SK-N-MC (cell line): ENCODE results near the gene EDARADD.
"Not testable (repeated sequence)": the region's sequence is repeated elsewhere in the genome, so short reads cannot be mapped to it uniquely, and the experiment has no call there.

ENCODE experiments used
- DNase-seq: peaks from one replicate; pipeline ENCODE4 v3.0.0-alpha.2; 2011; ENCODE audit warnings: low read depth, low spot score
- H3K27ac ChIP-seq: fragments of 200-600 bp; sonication (generic); 2 replicates; pipeline ENCODE4 v1.5.1; 2016; ENCODE audit warnings: mixed run types
- H3K36me3 ChIP-seq: fragments of 200-600 bp; sonication (generic); 2 replicates; pipeline ENCODE4 v1.6.1; 2017; ENCODE audit warnings: antibody characterized with exemption, low read length, mixed read lengths; ENCODE audit not compliant: insufficient read depth
- H3K4me3 ChIP-seq: fragments of 200-600 bp; sonication (generic); 2 replicates; pipeline ENCODE4 v1.5.1; 2016
- H3K9ac ChIP-seq: fragments of 200-600 bp; sonication (generic); 2 replicates; pipeline ENCODE4 v1.8.0; 2017; ENCODE audit warnings: mixed run types, mixed read lengths; ENCODE audit not compliant: insufficient read length
- H3K9me3 ChIP-seq: fragments of 200-600 bp; sonication (generic); 2 replicates; pipeline ENCODE4 v1.6.1; 2017; ENCODE audit warnings: low read depth, mild to moderate bottlenecking, antibody characterized with exemption, low read length, moderate library complexity, mixed read lengths
- EZH2 ChIP-seq: fragments of 200-600 bp; sonication (generic); IDR thresholded peaks from one replicate; pipeline ENCODE4 v1.6.1; 2017; ENCODE audit warnings: antibody characterized with exemption
- FOXP2 ChIP-seq: optimal IDR thresholded peaks from 2 replicates; pipeline ENCODE3; 2011; ENCODE audit warnings: mild to moderate bottlenecking, moderate library complexity; ENCODE audit not compliant: insufficient read depth; ENCODE audit errors: extremely low read length, control extremely low read depth
- POLR2AphosphoS5 ChIP-seq: IDR thresholded peaks from 2 replicates; pipeline ENCODE4 v1.6.1; 2012; ENCODE audit warnings: mild to moderate bottlenecking, low read depth, low read length, borderline replicate concordance

The EDARADD gene

GRCh38 chr1:236460103-236460502, 66.0 kb downstream of the EDARADD start:
- H3K36me3 ChIP-seq = no peaks in the 10 kb centered on the region
- no peak overlapping the region for H3K27ac ChIP-seq
- TF ChIP-seq POLR2AphosphoS5 (no peak), FOXP2 (no peak), EZH2 (no peak)
- no peak for DNase-seq
- H3K9ac ChIP-seq = no peak overlapping the region
- no peaks in the 10 kb centered on the region for H3K9me3 ChIP-seq
- no peak overlapping the region for H3K4me3 ChIP-seq

GRCh38 chr1:236464197-236464596, 70.1 kb downstream of the EDARADD start:
- H3K4me3 ChIP-seq, H3K27ac ChIP-seq, H3K9me3 ChIP-seq, DNase-seq, H3K36me3 ChIP-seq, H3K9ac ChIP-seq: not testable (repeated sequence)

GRCh38 chr1:236465231-236465958, 71.3 kb downstream of the EDARADD start:
- H3K27ac ChIP-seq = no peak overlapping the region
- no peak overlapping the region for H3K9ac ChIP-seq
- H3K9me3 ChIP-seq = no peaks in the 10 kb centered on the region
- no peak for DNase-seq
- H3K36me3 ChIP-seq = no peaks in the 10 kb centered on the region
- H3K4me3 ChIP-seq = no peak overlapping the region
- TF ChIP-seq FOXP2 (no peak), EZH2 (no peak), POLR2AphosphoS5 (no peak)

GRCh38 chr1:236465959-236466303, 71.8 kb downstream of the EDARADD start:
- no peak overlapping the region for H3K9ac ChIP-seq
- H3K36me3 ChIP-seq = no peaks in the 10 kb centered on the region
- no peak overlapping the region for H3K27ac ChIP-seq
- H3K9me3 ChIP-seq = no peaks in the 10 kb centered on the region
- no peak for TF ChIP-seq FOXP2
- TF ChIP-seq EZH2 = no peak
- no peak for TF ChIP-seq POLR2AphosphoS5
- H3K4me3 ChIP-seq = no peak overlapping the region
- no peak for DNase-seq

- DNase-seq = no peak
- Histone ChIP-seq H3K4me3 (no peak overlapping the region), H3K9ac (no peak overlapping the region), H3K27ac (no peak overlapping the region), H3K9me3 (no peaks in the 10 kb centered on the region), H3K36me3 (no peaks in the 10 kb centered on the region)
- TF ChIP-seq POLR2AphosphoS5 = no peak
- TF ChIP-seq EZH2 = no peak
- TF ChIP-seq FOXP2 = no peak
These were observed 73.2 kb downstream of the EDARADD start for GRCh38 chr1:236467327-236467641.

GRCh38 chr1:236468625-236469024, 74.5 kb downstream of the EDARADD start:
- no peak overlapping the region for H3K27ac ChIP-seq
- no peaks in the 10 kb centered on the region for H3K9me3 ChIP-seq
- no peak overlapping the region for H3K4me3 ChIP-seq
- TF ChIP-seq EZH2 (no peak), FOXP2 (no peak), POLR2AphosphoS5 (no peak)
- no peak for DNase-seq
- H3K9ac ChIP-seq = no peak overlapping the region
- H3K36me3 ChIP-seq = no peaks in the 10 kb centered on the region

GRCh38 chr1:236469466-236469865, 75.4 kb downstream of the EDARADD start:
- no peak for DNase-seq
- Histone ChIP-seq H3K27ac (no peak overlapping the region), H3K4me3 (no peak overlapping the region), H3K36me3 (no peaks in the 10 kb centered on the region), H3K9ac (no peak overlapping the region), H3K9me3 (no peaks in the 10 kb centered on the region)
- TF ChIP-seq FOXP2 = no peak

- TF ChIP-seq EZH2 = no peak
- TF ChIP-seq FOXP2 = no peak
- TF ChIP-seq POLR2AphosphoS5 = no peak
- no peaks in the 10 kb centered on the region for H3K9me3 ChIP-seq
- no peak overlapping the region for H3K9ac ChIP-seq
- no peak for DNase-seq
- H3K27ac ChIP-seq = peak overlapping the region; percentile 2; the same call in 1 of the 2 replicates
- no peak overlapping the region for H3K4me3 ChIP-seq
- no peaks in the 10 kb centered on the region for H3K36me3 ChIP-seq
These were observed 77.0 kb downstream of the EDARADD start for GRCh38 chr1:236471096-236471495.

GRCh38 chr1:236471653-236472052, 77.6 kb downstream of the EDARADD start:
- H3K27ac ChIP-seq = peak overlapping the region; percentile 2; the same call in 1 of the 2 replicates
- peak overlapping the region; percentile 48 for H3K4me3 ChIP-seq
- no peak for TF ChIP-seq FOXP2
- no peak for TF ChIP-seq EZH2
- no peak for TF ChIP-seq POLR2AphosphoS5
- no peaks in the 10 kb centered on the region for H3K9me3 ChIP-seq
- H3K9ac ChIP-seq = no peak overlapping the region
- DNase-seq = peak; percentile 52
- H3K36me3 ChIP-seq = no peaks in the 10 kb centered on the region
